Measurements from ENCODE around the gene PBXIP1. TPM values are rescaled to one million over a fixed set of nuclear protein-coding genes. Genes with fewer than 3 reads are reported as not detected.

The PBXIP1 gene, protein sequence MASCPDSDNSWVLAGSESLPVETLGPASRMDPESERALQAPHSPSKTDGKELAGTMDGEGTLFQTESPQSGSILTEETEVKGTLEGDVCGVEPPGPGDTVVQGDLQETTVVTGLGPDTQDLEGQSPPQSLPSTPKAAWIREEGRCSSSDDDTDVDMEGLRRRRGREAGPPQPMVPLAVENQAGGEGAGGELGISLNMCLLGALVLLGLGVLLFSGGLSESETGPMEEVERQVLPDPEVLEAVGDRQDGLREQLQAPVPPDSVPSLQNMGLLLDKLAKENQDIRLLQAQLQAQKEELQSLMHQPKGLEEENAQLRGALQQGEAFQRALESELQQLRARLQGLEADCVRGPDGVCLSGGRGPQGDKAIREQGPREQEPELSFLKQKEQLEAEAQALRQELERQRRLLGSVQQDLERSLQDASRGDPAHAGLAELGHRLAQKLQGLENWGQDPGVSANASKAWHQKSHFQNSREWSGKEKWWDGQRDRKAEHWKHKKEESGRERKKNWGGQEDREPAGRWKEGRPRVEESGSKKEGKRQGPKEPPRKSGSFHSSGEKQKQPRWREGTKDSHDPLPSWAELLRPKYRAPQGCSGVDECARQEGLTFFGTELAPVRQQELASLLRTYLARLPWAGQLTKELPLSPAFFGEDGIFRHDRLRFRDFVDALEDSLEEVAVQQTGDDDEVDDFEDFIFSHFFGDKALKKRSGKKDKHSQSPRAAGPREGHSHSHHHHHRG
- total RNA-seq: 97.0 and 105 TPM in 2 replicates

DNA sequence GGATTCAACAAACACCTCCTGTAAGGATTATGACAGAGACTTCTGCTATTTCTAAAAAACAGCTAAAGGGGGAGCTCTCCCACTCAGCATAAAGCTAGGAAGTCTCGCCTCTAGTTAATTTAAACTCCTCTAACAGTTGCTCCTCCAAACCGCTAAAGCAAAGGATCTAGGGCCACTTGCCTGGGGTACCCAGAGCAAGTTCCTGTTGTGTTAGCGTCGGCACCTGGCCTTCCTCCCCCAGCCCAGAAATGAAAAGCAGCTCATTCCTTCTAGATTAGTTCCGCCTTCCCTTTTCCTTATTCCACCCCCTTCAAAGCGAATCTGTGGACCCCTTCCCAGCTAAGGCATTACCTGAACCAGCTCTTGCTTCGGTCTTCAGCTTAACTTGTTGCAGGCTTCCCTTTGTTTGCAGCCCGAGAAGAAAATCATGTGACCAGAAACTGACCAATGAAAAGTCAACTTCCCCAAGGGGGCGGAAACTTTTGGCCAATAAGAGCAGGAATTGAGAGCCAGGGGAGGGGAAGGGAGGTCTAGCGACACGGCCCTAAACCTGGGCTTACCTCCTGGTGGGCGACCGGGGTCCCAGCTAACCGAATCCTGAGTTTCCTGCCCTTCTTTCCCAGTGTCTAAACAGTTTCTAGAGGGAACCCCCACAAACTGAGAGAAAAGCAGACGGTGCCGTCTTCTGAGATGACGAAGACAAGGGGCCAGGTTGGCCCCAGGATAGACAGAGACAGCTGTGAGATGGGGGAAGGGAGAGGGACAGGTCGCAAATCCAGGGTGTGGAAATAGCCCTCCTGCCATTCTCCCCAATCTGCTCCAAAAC, at the start of gene PBXIP1:
PBXIP1 (minus strand) TSS at position 382 of the 826 bp plus-strand sequence. CDS start 2,378 bp downstream, outside the sequence.

DNA sequence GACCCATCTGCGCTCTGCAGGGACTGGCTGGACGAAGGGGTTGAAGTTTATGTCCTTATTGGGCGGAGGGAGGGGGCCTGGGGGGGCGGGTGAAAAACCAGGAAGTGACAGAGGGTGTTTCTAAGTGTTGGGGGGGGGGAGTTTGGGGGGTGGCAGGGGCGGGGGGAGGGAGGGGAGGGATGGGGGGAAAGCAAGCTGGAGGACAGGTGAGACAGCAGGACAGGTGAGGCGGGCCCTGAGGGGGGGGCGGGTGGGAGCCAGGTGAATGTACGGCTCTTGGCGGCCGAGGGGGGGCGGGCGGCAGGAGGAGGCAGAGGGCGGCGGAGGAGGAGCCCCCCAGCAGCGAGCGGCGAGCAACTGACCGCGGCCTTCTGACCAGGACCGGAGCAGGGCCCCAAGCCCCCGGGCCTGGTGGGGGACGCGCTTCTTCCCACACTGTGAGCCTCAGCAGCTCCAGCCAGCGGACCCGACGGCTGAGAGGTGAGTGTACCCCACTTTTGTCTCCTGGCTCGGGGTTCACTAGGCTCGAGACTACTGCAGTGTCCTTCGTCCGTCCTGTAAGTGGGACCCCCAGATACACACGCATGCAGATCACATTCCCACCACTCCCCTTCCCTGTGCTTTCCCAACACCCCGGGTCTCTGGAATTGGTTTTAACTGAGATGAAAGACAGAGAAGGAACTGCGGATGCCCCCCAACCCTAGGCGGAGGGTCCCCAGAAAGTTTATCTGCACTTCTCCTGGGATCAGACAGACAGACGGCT, 46.7 kb upstream of the PBXIP1 start, which contains the start of gene ZBTB7B:
ZBTB7B (plus strand) TSS at position 339 of the 763 bp plus-strand sequence. CDS start 11,859 bp downstream, outside the sequence.

DNA sequence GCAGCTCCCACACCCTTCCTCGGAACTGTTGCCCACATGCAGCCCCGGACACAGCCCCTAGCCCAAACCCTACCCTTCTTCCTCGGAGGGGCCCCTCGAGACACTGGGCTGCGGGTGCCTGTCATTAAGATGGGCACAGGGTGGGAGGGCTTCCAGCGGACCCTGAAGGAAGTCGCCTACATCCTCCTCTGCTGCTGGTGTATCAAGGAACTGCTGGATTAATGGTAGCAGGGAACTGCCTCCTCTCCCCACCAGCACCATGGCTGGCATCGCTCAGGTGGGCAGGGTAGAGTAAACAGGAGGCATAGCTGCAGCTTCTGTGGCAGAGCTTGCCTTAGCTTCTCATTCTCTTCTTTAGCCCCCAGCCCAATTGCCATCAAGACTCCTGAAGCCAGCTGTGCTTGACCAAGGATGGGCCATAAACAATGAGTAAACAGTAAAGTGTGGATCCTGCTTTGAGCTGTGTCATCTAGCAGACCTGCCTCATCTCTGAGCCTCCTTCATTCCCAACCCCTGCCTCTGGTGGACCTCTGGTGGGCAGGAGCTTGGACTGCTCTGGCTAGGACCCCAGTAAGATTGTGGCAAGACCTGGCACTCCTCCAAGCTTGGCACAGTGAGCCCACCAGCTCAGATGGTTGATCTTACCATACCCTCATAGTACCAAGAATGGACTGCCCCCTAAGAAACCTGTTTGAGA, 37.8 kb upstream of the PBXIP1 start, which contains the start of gene LENEP:
LENEP (plus strand) TSS at position 15 of the 697 bp plus-strand sequence; CDS start at position 37, 22 bp downstream.

DNA sequence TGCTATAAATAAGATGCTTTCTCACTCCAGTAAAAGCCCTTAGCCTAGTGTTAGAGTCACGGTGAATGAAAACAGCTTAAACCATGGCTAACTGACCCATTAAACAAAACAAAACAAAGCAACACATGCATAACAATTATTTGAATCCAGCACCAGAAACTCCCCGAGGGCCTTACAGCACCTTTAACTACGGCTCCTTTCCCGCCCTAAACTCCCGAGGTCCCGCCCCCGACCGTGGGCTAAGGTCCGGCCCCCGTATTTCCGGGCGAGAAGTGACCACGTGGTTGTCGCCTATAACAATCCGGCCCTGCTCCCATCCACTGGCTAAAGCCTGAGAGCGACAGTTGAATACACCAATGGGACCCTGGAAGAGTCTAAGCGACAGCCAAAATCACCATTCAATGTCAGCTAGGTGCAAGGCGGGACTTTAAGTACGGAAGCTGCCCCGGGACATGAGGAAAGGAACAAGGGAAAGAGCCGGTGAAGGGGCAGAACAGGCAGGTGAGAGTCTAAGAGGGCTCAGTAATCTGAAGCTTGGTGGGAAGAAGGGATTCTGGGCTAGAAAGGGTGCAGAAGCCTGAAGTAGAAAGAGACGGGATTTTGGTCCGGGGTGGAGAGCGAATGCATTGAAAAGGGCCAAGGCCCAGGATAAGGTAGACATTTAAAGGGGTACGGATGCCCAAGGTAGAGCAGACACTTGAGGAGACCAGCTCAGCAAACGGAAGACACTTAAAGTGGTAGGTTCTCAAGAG, 27.2 kb upstream of the PBXIP1 start, which contains the start of gene FLAD1:
FLAD1 (plus strand) TSS at position 448 of the 752 bp plus-strand sequence. CDS start 351 bp downstream, outside the sequence.

DNA sequence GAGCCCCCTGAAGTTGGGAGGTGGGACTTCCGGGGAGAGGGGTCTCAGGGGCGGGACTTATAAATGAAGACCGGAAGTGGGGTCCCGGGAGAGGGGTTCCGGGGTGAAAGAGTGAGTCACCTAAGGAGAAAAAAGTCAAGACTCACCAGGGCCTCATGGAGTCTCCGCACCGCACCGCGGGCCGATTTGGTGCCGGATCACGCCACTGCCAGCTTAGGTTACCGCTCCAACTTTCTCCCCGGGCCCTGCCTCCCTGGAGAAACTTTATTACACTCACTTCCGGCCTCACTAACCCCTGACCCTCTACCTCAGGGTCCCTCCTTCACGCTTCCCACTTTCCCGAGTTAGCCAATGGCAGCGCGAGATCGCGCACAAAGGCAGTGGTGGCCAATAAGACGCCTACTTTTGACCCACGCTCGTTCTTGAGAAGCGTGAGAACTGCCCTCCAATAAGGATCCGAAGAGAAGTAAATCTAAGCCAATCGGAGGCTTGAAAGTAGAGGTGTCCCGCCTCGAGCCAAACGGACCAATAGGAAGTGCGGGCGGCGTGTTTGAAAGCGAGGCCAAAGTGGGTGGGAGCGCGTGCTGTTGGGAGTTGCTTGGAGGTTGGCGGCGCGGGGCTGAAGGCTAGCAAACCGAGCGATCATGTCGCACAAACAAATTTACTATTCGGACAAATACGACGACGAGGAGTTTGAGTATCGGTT, 18.4 kb upstream of the PBXIP1 start, which contains the start of gene CKS1B:
CKS1B (plus strand) TSS at position 580 of the 706 bp plus-strand sequence; CDS start at position 645, 65 bp downstream.

DNA sequence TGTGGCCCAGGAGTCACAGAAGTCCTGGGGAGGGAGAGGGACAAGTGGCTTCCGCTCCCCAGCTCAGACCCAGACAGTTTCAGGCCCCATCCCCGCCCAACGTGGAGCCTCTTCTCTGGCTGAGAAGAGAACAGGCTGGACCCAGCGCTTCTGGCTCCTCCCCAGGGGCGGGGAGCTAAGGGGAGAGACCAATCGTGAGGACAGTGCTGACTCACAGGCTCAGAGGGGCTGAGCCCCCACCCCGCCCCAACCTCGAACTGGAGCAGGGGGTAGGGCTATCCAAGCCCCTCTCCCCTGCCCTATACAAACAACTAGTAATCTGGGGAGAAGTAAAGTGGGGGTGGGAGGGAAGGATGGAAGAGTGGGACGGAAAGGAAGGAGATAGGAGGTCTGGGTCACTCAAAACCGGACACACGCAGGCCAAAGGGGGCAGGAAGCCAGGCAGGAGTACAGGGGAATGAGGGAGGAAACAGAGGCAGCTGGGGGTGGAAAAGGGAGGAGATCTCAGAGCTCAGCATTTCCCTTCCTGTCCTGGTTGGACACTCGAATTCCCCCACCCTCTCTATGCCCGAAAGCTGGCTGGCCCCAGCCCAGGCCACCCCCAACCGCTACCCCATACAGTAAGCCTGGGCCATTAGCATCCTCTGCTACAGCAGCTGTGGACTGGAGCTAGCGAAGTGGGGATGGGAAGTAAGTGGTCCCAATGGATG, 14.9 kb upstream of the PBXIP1 start, which contains the start of gene SHC1:
SHC1 (minus strand) TSS at position 117 of the 710 bp plus-strand sequence. CDS start 221 bp downstream, outside the sequence.

DNA sequence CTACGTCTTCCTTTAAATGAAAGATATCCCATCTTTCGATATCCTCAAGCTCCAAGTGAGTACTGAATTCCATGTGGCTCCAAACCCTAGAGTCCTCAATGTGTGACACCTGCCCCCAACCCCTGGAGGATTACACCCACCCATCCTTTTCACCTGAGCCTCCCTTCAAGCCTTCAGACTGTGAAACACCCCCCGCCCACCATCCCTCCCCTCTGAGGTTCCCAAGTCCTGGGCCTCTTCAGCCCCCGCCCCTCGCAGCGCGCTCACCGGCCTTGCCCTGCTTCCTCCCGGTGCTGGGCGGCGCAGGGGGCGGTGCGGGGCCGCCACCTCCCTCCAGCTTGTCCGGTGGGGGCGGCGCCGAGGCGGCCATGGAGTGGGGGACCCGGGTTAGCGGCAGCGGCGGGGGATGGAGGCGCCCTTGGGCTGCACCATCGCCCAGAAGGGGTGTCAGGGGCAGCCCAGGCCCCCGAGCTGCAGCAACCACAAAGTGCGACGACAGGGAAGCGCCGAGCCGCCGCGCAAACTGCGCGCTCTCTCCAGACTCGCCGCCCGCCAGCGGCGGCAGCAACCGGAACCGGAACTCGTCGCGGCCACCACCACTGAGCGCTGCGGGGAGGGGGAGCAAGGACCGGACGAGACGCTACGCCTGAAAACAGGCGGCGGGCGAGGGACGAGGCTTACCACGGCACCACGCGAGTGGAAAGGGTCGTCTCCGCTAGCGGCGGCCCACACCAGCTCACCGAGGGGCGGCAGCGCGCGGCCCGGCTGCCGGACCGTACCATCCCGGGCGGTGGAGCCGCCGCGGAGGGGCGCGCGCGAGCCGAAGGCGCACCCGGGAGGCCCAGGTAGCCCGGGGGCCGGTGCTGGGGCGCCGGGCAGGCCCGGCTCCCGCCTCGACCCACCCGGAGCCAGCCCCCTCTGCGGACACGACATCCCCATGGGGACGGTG, 5.6 kb upstream of the PBXIP1 start, which contains the start of gene PYGO2:
PYGO2 (minus strand) TSS at position 576 of the 949 bp plus-strand sequence; CDS start at position 370, 206 bp downstream.

DNA sequence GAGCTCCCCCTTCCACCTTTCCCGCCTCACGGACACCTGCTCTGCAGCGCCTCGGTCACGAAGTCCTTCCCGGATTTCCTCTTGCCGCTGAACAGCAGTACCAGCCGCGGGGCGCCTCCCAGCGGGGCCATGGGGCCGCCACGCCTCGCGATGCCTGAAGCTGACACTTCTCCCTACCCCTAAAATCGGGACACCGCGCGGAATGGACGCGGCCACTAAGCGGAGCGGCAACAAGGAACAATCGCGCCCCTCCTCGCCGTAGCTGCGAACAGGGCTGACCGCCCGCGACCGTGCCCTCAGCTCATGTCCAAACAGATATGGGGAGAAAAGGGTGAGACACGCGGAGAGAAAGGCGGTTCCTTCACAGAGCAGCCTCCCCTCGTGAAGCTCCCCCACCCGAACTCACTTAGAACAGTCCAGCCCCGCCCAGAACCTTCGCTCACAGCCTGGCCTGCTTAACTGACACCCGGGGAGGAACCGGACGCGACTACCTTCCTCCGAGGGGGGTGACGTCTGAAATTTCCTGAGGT, 19.3 kb downstream of the PBXIP1 start, which contains the start of gene PMVK:
PMVK (minus strand) TSS at position 165 of the 530 bp plus-strand sequence; CDS start at position 131, 34 bp downstream.

Other genes starting within 250 kb of the PBXIP1 start
- gene KCNN3, start 85.8 kb downstream of the PBXIP1 start, total RNA-seq: under 0.01 and 0.18 TPM in 2 replicates
- 5.1 and 5.5 TPM in 2 replicates for gene PMVK, start 19.4 kb downstream of the PBXIP1 start, total RNA-seq
- gene PYGO2, start 5.7 kb upstream of the PBXIP1 start, total RNA-seq: 13.1 and 15.1 TPM in 2 replicates
- 180 and 202 TPM in 2 replicates for gene SHC1, start 14.6 kb upstream of the PBXIP1 start, total RNA-seq
- gene CKS1B, start 18.6 kb upstream of the PBXIP1 start, total RNA-seq: 17.4 and 25.2 TPM in 2 replicates
- gene FLAD1, start 27.2 kb upstream of the PBXIP1 start, total RNA-seq: 17.2 and 18.7 TPM in 2 replicates
- 0.18 and 0.28 TPM in 2 replicates for gene LENEP, start 37.5 kb upstream of the PBXIP1 start, total RNA-seq
- 9.1 and 10.8 TPM in 2 replicates for gene ZBTB7B, start 46.7 kb upstream of the PBXIP1 start, total RNA-seq
- under 0.01 TPM in 2 replicates for gene DCST2, start 77.7 kb upstream of the PBXIP1 start, total RNA-seq
- gene DCST1, start 77.7 kb upstream of the PBXIP1 start, total RNA-seq: not detected in 2 replicates
- 46.2 and 70.4 TPM in 2 replicates for gene ADAM15, start 95.2 kb upstream of the PBXIP1 start, total RNA-seq
- gene EFNA4, start 107.6 kb upstream of the PBXIP1 start, total RNA-seq: 3.7 and 4.0 TPM in 2 replicates
- gene EFNA3, start 122.7 kb upstream of the PBXIP1 start, total RNA-seq: 0.14 and 0.83 TPM in 2 replicates
- 0.71 and 1.1 TPM in 2 replicates for gene EFNA1, start 171.8 kb upstream of the PBXIP1 start, total RNA-seq
- gene SLC50A1, start 179.8 kb upstream of the PBXIP1 start, total RNA-seq: 35.4 and 37.4 TPM in 2 replicates
- 45.9 and 52.1 TPM in 2 replicates for gene DPM3, start 184.4 kb upstream of the PBXIP1 start, total RNA-seq
- 119 and 168 TPM in 2 replicates for gene KRTCAP2, start 217.2 kb upstream of the PBXIP1 start, total RNA-seq
- 2.3 and 2.5 TPM in 2 replicates for gene TRIM46, start 217.8 kb upstream of the PBXIP1 start, total RNA-seq

Measured in smooth muscle cell of bladder (primary cell).